ENCODE data around the gene NT5C1A.

- TF ChIP-seq CTCF (conservative IDR thresholded peaks at IDR 0.05; ENCODE audit: low read depth, low read length) (no peak), EZH2phosphoT487 (IDR thresholded peaks at IDR 0.05; ENCODE audit: borderline replicate concordance, low read length) (no peak)
These were observed 16.2 kb downstream of the NT5C1A start for GRCh38 chr1:39655578-39656268.
